ENCODE results near the gene IFITM1. TPM values are rescaled to one million over a fixed set of nuclear protein-coding genes. Genes with fewer than 3 reads are reported as not detected.
A peak's percentile ranks its signal among the peaks of the same experiment; 100 is the strongest.

Gene IFITM1
- total and polyA plus RNA-seq, 4 donors = 12.6 to 113 (median 66.7) TPM

GRCh38 chr11:289712-290620 lies 23.9 kb upstream of the IFITM1 start:
- no peak for DNase-seq (ENCODE audit: low spot score)

GRCh38 chr11:290621-291231 lies 23.1 kb upstream of the IFITM1 start:
- no peak for DNase-seq (ENCODE audit: low spot score)
- peaks cover 0 to 19% (median 11%) of the 10 kb centered on the region in 4 donors for H3K4me1 ChIP-seq (ENCODE audit: control insufficient read depth in 4 of 4, insufficient read depth in 4 of 4, low read length in 3 of 4)
- 94% methylated on average over 13 of the region's 13 CpGs for WGBS
- no peak for TF ChIP-seq ZBTB33 (IDR thresholded peaks at IDR 0.05)
- no peak for TF ChIP-seq HNF4A (conservative IDR thresholded peaks at IDR 0.05)
- TF ChIP-seq REST (IDR thresholded peaks at IDR 0.05) = no peak
- TF ChIP-seq YY1 (IDR thresholded peaks at IDR 0.05) = no peak
- no peak overlapping the region for H3K9ac ChIP-seq (ENCODE audit: low read depth in 1 of 2, low read length in 2 of 2)
- no peaks in the 10 kb centered on the region for H3K27me3 ChIP-seq (ENCODE audit: control insufficient read depth in 4 of 4, insufficient read depth in 4 of 4, low read length in 3 of 4)
- no peaks in the 10 kb centered on the region for H3K9me3 ChIP-seq (ENCODE audit: control insufficient read depth in 4 of 4, low read length in 3 of 4)
- H3K27ac ChIP-seq (ENCODE audit: low read depth in 1 of 2, low read length in 2 of 2) = no peak overlapping the region
- no peak overlapping the region for H3K4me3 ChIP-seq (ENCODE audit: low read depth in 1 of 3, low read length in 3 of 3)
- H3K36me3 ChIP-seq (ENCODE audit: control insufficient read depth in 4 of 4, insufficient read depth in 3 of 4, low read depth in 1 of 4, low read length in 3 of 4) = peaks cover 0 to 2% (median 0%) of the 10 kb centered on the region in 4 donors

More at GRCh38 chr11:289712-290620, 23.9 kb upstream of the IFITM1 start:
- no peaks in the 10 kb centered on the region for H3K9me3 ChIP-seq (ENCODE audit: control insufficient read depth in 4 of 4, low read length in 3 of 4)
- peak overlapping the region in 1 of 3 donors; percentile 76 for H3K4me3 ChIP-seq (ENCODE audit: low read depth in 1 of 3, low read length in 3 of 3)
- H3K27me3 ChIP-seq (ENCODE audit: control insufficient read depth in 4 of 4, insufficient read depth in 4 of 4, low read length in 3 of 4) = no peaks in the 10 kb centered on the region
- H3K4me1 ChIP-seq (ENCODE audit: control insufficient read depth in 4 of 4, insufficient read depth in 4 of 4, low read length in 3 of 4) = peaks cover 0 to 19% (median 11%) of the 10 kb centered on the region in 4 donors
- no peak overlapping the region for H3K27ac ChIP-seq (ENCODE audit: low read depth in 1 of 2, low read length in 2 of 2)
- WGBS = 90% methylated on average over 48 of the region's 48 CpGs
- H3K9ac ChIP-seq (ENCODE audit: low read depth in 1 of 2, low read length in 2 of 2) = no peak overlapping the region
- H3K36me3 ChIP-seq (ENCODE audit: control insufficient read depth in 4 of 4, insufficient read depth in 3 of 4, low read depth in 1 of 4, low read length in 3 of 4) = peaks cover 0 to 2% (median 0%) of the 10 kb centered on the region in 4 donors
- no peak for TF ChIP-seq HNF4G (IDR thresholded peaks at IDR 0.05)
- no peak for TF ChIP-seq EGR1 (IDR thresholded peaks at IDR 0.05; ENCODE audit: low read depth in 2 of 2)
- no peak for TF ChIP-seq RAD21 (IDR thresholded peaks at IDR 0.05)
- TF ChIP-seq GABPA (IDR thresholded peaks at IDR 0.05 in 1 of 2, conservative IDR thresholded peaks at IDR 0.05 in 1 of 2) = no peak
- TF ChIP-seq TAF1 (conservative IDR thresholded peaks at IDR 0.05) = no peak
- no peak for TF ChIP-seq FOXA1 (IDR thresholded peaks at IDR 0.05)
- no peak for TF ChIP-seq SP1 (IDR thresholded peaks at IDR 0.05)
- TF ChIP-seq RXRA (IDR thresholded peaks at IDR 0.05) = no peak
- no peak for TF ChIP-seq ZBTB33 (IDR thresholded peaks at IDR 0.05)
- no peak for TF ChIP-seq MAX (IDR thresholded peaks at IDR 0.05)
